RWPE1 (cell line): ENCODE measurements around the gene ROCK1.
"Not testable (repeated sequence)": the region's sequence is repeated elsewhere in the genome, so short reads cannot be mapped to it uniquely, and the experiment has no call there.

Experiments
- CTCF ChIA-PET: fragments of 350-600 bp; sonication (Branson Sonifier 250); formaldehyde crosslinking; extraction: SDS; loops from one replicate; lab custom pipeline; 2021; lab: Yijun Ruan, JAX
- POLR2A ChIA-PET: fragments of 400-600 bp; formaldehyde crosslinking; extraction: SDS; loops from one replicate; lab custom pipeline; 2020; ENCODE audit warnings: antibody characterized with exemption; ENCODE audit not compliant: low non-redundant PET; lab: Yijun Ruan, JAX
- DNase-seq: peaks from one replicate; pipeline ENCODE4 v3.0.0; 2012; ENCODE audit warnings: low spot score
- H3K27ac ChIP-seq: fragments of 450-650 bp; 2 replicates; pipeline ENCODE4 v1.5.1; 2017
- TF ChIP-seq, protein P1 (sequence below): fragments of 450-650 bp; conservative IDR thresholded peaks from 2 replicates; pipeline ENCODE4 v1.5.1; 2017; ENCODE audit warnings: low read depth, mild to moderate bottlenecking

ROCK1 gene

DNA sequence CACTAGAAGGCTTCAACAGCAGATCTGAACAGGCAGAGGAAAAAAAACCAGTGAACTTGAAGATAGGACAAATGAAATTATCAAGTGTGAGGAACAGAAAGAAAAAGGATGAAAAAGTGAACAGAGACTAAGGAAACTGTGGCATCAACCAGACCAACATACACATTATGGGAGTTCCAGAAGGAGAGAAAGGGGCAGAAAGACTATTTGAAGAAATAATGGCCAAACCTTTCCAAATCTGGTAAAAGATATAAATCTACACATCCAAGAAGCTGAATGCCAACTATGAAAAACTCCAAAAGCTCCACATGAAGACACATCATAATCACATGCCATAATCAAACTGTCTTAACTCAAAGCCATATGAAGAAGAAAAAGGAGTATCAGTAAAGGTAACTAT, 79.8 kb downstream of the ROCK1 start:
- H3K27ac ChIP-seq = no peak overlapping the region
- POLR2A ChIA-PET = no interaction called here
- CTCF ChIA-PET = no interaction called here
- TF ChIP-seq, protein P1, sequence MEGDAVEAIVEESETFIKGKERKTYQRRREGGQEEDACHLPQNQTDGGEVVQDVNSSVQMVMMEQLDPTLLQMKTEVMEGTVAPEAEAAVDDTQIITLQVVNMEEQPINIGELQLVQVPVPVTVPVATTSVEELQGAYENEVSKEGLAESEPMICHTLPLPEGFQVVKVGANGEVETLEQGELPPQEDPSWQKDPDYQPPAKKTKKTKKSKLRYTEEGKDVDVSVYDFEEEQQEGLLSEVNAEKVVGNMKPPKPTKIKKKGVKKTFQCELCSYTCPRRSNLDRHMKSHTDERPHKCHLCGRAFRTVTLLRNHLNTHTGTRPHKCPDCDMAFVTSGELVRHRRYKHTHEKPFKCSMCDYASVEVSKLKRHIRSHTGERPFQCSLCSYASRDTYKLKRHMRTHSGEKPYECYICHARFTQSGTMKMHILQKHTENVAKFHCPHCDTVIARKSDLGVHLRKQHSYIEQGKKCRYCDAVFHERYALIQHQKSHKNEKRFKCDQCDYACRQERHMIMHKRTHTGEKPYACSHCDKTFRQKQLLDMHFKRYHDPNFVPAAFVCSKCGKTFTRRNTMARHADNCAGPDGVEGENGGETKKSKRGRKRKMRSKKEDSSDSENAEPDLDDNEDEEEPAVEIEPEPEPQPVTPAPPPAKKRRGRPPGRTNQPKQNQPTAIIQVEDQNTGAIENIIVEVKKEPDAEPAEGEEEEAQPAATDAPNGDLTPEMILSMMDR = no peak
- no peak for DNase-seq

- CTCF ChIA-PET, POLR2A ChIA-PET, H3K27ac ChIP-seq, DNase-seq: not testable (repeated sequence)
Measured at GRCh38 chr18:21018257-21018656, 93.4 kb downstream of the ROCK1 start.

DNA sequence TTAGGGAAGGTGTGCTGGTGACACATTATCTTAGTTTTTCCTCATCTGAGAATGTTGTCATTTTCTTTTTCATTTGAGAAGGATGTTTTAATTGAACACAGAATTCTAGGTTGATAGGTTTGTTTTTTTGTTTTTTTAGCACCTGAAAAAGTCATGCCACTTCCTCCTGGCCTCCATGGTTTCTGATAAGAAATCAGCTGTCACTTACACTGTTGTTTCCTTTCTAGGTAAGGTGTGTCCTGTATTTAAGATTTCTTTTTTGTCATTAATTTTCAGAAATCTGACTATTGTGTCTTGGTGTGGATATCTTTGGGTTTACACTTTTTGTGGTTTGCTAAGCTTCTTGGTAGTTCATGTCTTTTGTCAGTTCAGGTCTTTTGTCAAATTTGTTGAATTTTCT, 99.3 kb downstream of the ROCK1 start:
- no peak for DNase-seq
- H3K27ac ChIP-seq = no peak overlapping the region
- TF ChIP-seq, protein P1 = no peak
- ChIA-PET CTCF (no interaction called here), POLR2A (no interaction called here)

- DNase-seq = no peak
- no peak overlapping the region for H3K27ac ChIP-seq
- POLR2A ChIA-PET = no interaction called here
- TF ChIP-seq, protein P1 = no peak
- CTCF ChIA-PET = no interaction called here
Measured at GRCh38 chr18:21004726-21005125, 106.9 kb downstream of the ROCK1 start.

GRCh38 chr18:21000667-21001066, 110.9 kb downstream of the ROCK1 start:
- no peak overlapping the region for H3K27ac ChIP-seq
- POLR2A ChIA-PET = no interaction called here
- TF ChIP-seq, protein P1 = no peak
- CTCF ChIA-PET = interaction anchor here (1.2 kb wide), 1 partner anchor 8 kb away, joined by 4 read pairs; no protein-coding TSS in a partner anchor
- DNase-seq = no peak

GRCh38 chr18:20997371-20997770, 114.2 kb downstream of the ROCK1 start:
- DNase-seq = no peak
- H3K27ac ChIP-seq = no peak overlapping the region
- CTCF ChIA-PET = interaction anchor here (0.6 kb wide), 1 partner anchor 388 kb away, joined by 4 read pairs; no protein-coding TSS in a partner anchor
- TF ChIP-seq, protein P1 = no peak
- POLR2A ChIA-PET = no interaction called here

DNA sequence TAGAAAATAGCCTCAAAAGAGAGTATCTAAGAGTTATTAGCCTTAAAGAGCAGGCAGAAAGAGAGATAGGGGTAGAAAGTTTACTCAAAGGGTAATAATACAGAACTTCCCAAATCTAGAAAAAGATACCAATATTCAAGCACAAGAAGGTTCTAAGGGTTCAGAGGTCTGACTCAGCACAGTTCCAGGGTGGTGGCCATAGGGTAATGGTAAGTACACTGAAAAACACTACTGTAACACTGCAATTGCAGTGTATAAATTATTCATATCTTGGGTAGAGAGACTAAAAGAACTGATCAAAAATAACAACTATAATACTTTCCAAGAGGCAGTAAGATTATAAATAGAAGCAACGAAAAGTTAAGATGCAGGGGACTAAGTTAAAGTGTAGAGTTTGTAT, 115.2 kb downstream of the ROCK1 start:
- DNase-seq = no peak
- CTCF ChIA-PET = interaction anchor here (0.7 kb wide), 1 partner anchor 21 kb away, joined by 3 read pairs; no protein-coding TSS in a partner anchor
- no peak overlapping the region for H3K27ac ChIP-seq
- POLR2A ChIA-PET = no interaction called here
- TF ChIP-seq, protein P1 = no peak
